ENCODE data around the gene SCNN1A. TPM values are rescaled to one million over a fixed set of nuclear protein-coding genes. Genes with fewer than 3 reads are reported as not detected.
"Not testable (repeated sequence)": the region's sequence is repeated elsewhere in the genome, so short reads cannot be mapped to it uniquely, and the experiment has no call there.

SCNN1A gene
- total RNA-seq, 2 experiments from 2014 or later, result 0.35 to 1.0 TPM

DNA sequence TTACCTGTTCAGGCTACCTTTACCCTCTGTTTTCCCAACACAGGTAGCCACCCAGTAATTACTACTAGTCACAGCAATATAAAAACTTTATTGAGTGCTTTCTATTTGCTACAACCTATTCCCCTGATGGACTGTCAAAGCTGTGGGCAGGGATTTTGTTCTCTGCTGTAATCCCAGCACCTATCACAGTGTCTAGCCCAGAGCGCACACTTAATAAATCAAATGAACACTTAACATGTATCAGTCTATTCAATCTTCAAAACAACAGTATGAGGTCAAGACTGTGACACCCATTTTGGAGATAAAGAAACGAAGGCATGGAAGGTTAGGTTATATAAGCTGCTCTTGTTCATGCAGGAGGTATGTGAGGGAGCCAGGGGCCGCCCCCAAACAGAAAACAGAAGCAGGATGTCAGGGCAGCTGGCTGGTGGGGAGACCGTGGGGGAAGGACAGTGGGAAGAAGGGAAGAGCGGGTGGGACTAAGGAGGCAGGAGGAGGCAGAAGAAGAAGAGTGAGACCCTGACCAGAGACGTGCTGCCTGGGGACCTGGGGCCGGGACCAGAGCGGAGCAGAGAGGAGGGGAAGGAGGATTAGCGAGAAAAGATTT lies 35.2 kb downstream of the SCNN1A start:
- DNase-seq (ENCODE audit: low spot score), result no peak
- Histone ChIP-seq H2AFZ (ENCODE audit: low read length) (no peak overlapping the region), H3K79me2 (ENCODE audit: insufficient read depth, low read depth, low read length) (peaks cover 54% of the 10 kb centered on the region; the same call in 1 of the 2 replicates), H3K4me1 (ENCODE audit: insufficient read depth, low read length, poor library complexity, severe bottlenecking) (peaks cover 76% of the 10 kb centered on the region), H3K36me3 (ENCODE audit: insufficient read depth, low read length) (peaks cover 1% of the 10 kb centered on the region; the same call in 1 of the 2 replicates), H3K9me3 (ENCODE audit: low read length) (no peaks in the 10 kb centered on the region), H3K4me3 (ENCODE audit: low read depth, low read length, poor library complexity, severe bottlenecking) (peak overlapping the region; percentile 79), H4K20me1 (ENCODE audit: insufficient read depth, low read length) (no peaks in the 10 kb centered on the region), H3K4me2 (ENCODE audit: low read length) (peak overlapping the region; percentile 85), H3K9me2 (ENCODE audit: insufficient read depth, low read length) (no peaks in the 10 kb centered on the region), H3K27ac (ENCODE audit: low read depth, low read length, poor library complexity, severe bottlenecking) (peak overlapping the region; percentile 56)
- TF ChIP-seq EZH2phosphoT487 (IDR thresholded peaks at IDR 0.05; ENCODE audit: borderline replicate concordance, low read depth, low read length), result no peak
- TF ChIP-seq, protein P1, sequence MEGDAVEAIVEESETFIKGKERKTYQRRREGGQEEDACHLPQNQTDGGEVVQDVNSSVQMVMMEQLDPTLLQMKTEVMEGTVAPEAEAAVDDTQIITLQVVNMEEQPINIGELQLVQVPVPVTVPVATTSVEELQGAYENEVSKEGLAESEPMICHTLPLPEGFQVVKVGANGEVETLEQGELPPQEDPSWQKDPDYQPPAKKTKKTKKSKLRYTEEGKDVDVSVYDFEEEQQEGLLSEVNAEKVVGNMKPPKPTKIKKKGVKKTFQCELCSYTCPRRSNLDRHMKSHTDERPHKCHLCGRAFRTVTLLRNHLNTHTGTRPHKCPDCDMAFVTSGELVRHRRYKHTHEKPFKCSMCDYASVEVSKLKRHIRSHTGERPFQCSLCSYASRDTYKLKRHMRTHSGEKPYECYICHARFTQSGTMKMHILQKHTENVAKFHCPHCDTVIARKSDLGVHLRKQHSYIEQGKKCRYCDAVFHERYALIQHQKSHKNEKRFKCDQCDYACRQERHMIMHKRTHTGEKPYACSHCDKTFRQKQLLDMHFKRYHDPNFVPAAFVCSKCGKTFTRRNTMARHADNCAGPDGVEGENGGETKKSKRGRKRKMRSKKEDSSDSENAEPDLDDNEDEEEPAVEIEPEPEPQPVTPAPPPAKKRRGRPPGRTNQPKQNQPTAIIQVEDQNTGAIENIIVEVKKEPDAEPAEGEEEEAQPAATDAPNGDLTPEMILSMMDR (conservative IDR thresholded peaks at IDR 0.05; ENCODE audit: low read length), result no peak
- BruUV-seq (replicated peaks), result no TSS peak
- ChIA-PET CTCF (ENCODE audit: unreplicated experiment) (interaction anchor here (0.6 to 1.0 kb wide), 3 partner anchors 16 to 94 kb away, joined by 3 to 5 read pairs (median 3); no protein-coding TSS in a partner anchor), POLR2A (interaction anchor here (1.0 to 1.7 kb wide), 3 partner anchors 16 to 28 kb away, joined by 4 to 11 read pairs (median 4); no protein-coding TSS in a partner anchor)
- intact Hi-C loops (cut with micrococcal nuclease; ENCODE audit: unreplicated experiment), result no loop called here

DNA sequence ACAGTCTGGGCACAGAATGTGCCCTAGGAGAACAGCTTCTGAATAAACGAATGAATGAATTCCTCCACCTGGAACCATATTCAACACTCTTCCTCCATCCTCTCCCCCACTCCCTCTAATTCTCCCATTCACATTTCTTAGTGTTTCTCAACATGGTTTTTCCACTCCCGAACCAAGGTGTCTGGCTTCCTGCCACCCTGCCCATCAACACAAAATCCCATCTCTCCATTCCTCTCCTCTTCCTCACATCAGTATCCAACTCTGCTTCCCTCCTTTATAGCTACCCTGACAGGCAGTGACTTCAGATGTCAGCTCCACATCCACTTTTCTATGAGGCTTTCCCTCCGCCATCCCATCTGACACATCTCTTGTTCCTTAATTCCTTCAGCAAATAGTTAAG lies 36.4 kb downstream of the SCNN1A start:
- Histone ChIP-seq H3K4me3 (ENCODE audit: low read depth, low read length, poor library complexity, severe bottlenecking) (peak overlapping the region; percentile 79), H3K4me1 (ENCODE audit: insufficient read depth, low read length, poor library complexity, severe bottlenecking) (peaks cover 79% of the 10 kb centered on the region), H4K20me1 (ENCODE audit: insufficient read depth, low read length) (no peaks in the 10 kb centered on the region), H3K9me3 (ENCODE audit: low read length) (no peaks in the 10 kb centered on the region), H3K4me2 (ENCODE audit: low read length) (peak overlapping the region; percentile 85), H2AFZ (ENCODE audit: low read length) (no peak overlapping the region), H3K79me2 (ENCODE audit: insufficient read depth, low read depth, low read length) (peaks cover 61% of the 10 kb centered on the region; the same call in 1 of the 2 replicates), H3K36me3 (ENCODE audit: insufficient read depth, low read length) (peaks cover 13% of the 10 kb centered on the region; the same call in 1 of the 2 replicates), H3K27ac (ENCODE audit: low read depth, low read length, poor library complexity, severe bottlenecking) (peak overlapping the region; percentile 56), H3K9me2 (ENCODE audit: insufficient read depth, low read length) (no peaks in the 10 kb centered on the region)
- TF ChIP-seq EZH2phosphoT487 (IDR thresholded peaks at IDR 0.05; ENCODE audit: borderline replicate concordance, low read depth, low read length), result no peak
- TF ChIP-seq, protein P1 (conservative IDR thresholded peaks at IDR 0.05; ENCODE audit: low read length), result no peak
- POLR2A ChIA-PET, result interaction anchor here (0.7 to 1.7 kb wide), 7 partner anchors 9 to 124 kb away, joined by 3 to 11 read pairs (median 3); no protein-coding TSS in a partner anchor
- CTCF ChIA-PET (ENCODE audit: unreplicated experiment), result interaction anchor here (1.0 kb wide), 1 partner anchor 17 kb away, joined by 5 read pairs; no protein-coding TSS in a partner anchor
- intact Hi-C loops (cut with micrococcal nuclease; ENCODE audit: unreplicated experiment), result loop anchor here (5.0 kb wide), 2 partner anchors 128 to 193 kb away; partner anchors contain the start of gene GAPDH
- no TSS peak for BruUV-seq (replicated peaks)
- no peak for DNase-seq (ENCODE audit: low spot score)

DNA sequence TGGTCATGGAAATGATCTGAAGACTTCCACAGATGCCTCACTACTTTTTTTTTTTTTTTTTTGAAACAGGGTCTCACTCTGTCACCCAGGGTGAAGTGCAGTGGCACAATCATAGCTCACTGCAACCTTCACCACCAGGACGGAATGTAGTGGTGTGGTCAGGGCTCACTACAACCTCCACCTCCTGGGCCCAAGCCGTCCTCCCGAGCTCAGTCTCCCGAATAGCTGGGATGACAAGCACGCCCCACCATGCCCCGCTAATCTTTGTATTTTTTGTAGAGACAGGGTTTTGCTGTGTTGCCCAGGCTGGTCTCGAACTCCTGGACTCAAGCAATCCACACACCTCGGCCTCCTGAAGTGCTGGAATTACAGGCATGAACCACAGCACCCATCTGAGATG lies 36.8 kb downstream of the SCNN1A start:
- H3K4me3 ChIP-seq (ENCODE audit: low read depth, low read length, poor library complexity, severe bottlenecking); H3K27ac ChIP-seq (ENCODE audit: low read depth, low read length, poor library complexity, severe bottlenecking); H3K9me2 ChIP-seq (ENCODE audit: insufficient read depth, low read length); DNase-seq (ENCODE audit: low spot score); H3K9me3 ChIP-seq (ENCODE audit: low read length); CTCF ChIA-PET (ENCODE audit: unreplicated experiment); H2AFZ ChIP-seq (ENCODE audit: low read length); BruUV-seq (replicated peaks); H4K20me1 ChIP-seq (ENCODE audit: insufficient read depth, low read length): not testable (repeated sequence)
- peaks cover 61% of the 10 kb centered on the region; the same call in 1 of the 2 replicates for H3K79me2 ChIP-seq (ENCODE audit: insufficient read depth, low read depth, low read length)
- peaks cover 75% of the 10 kb centered on the region for H3K4me1 ChIP-seq (ENCODE audit: insufficient read depth, low read length, poor library complexity, severe bottlenecking)
- H3K36me3 ChIP-seq (ENCODE audit: insufficient read depth, low read length), result peaks cover 17% of the 10 kb centered on the region
- intact Hi-C loops (cut with micrococcal nuclease; ENCODE audit: unreplicated experiment), result loop anchor here (5.0 kb wide), 2 partner anchors 129 to 194 kb away; partner anchors contain the start of gene GAPDH
- POLR2A ChIA-PET, result interaction anchor here (0.9 to 1.7 kb wide), 5 partner anchors 8 to 125 kb away, joined by 3 to 11 read pairs (median 3); no protein-coding TSS in a partner anchor
- 0 out of 2 replicates have a peak overlapping the region, but pooled peaks have one; percentile 85 for H3K4me2 ChIP-seq (ENCODE audit: low read length)
